ENCODE measurements around the gene ZNF512B. TPM values are rescaled to one million over a fixed set of nuclear protein-coding genes. Genes with fewer than 3 reads are reported as not detected.

Gene ZNF512B
- total RNA-seq, 1 experiment from 2014 or later: 10.3 TPM

DNA sequence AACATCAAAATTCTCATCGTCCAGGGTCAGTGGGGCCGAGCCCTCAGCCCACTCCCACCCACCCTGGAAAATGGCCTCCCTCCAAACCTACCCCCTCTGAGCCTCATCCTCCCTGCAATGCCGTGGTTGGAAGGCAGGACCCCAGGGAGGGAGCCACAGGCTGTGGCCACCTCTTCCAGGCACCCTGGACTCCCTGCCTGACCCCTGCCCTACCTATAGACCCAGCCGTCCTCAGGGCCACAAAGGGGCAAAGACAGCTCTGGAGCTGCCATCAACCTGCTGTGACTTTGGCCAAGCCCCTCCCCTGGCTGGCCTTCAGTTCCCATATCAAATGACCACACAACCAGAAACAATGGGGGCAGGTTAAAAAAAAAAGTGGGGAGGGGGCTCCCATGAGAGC lies 11.3 kb downstream of the ZNF512B start:
- ATAC-seq: no peak
- Histone ChIP-seq H3K4me3 (replicated peaks in 1 of 2; ENCODE audit: low read depth in 1 of 2, low read length in 2 of 2) (no peak overlapping the region), H3K9me3 (ENCODE audit: control insufficient read depth in 1 of 2, insufficient read depth in 1 of 2, low read depth in 1 of 2, low read length in 2 of 2) (no peaks in the 10 kb centered on the region), H3K4me2 (ENCODE audit: low read length) (peak overlapping the region; percentile 91), H3K27me3 (ENCODE audit: insufficient read depth, low read length) (no peaks in the 10 kb centered on the region), H4K20me1 (ENCODE audit: insufficient read depth) (no peaks in the 10 kb centered on the region), H3K9me2 (ENCODE audit: insufficient read depth) (no peaks in the 10 kb centered on the region), H3K36me3 (ENCODE audit: control insufficient read depth in 1 of 2, insufficient read depth in 2 of 2, low read length in 2 of 2) (no peaks in the 10 kb centered on the region; a peak in 2 of 4 replicates), H3K4me1 (ENCODE audit: control insufficient read depth in 1 of 2, insufficient read depth in 2 of 2, low read length in 2 of 2) (peaks cover 17 to 46% of the 10 kb centered on the region in 2 experiments; a peak in 3 of 4 replicates), H3K9ac (ENCODE audit: low read length) (no peak overlapping the region), H3K27ac (ENCODE audit: low read depth, low read length) (peak overlapping the region; percentile 47; the same call in 1 of the 2 replicates), H2AFZ (ENCODE audit: low read depth, low read length, poor library complexity, severe bottlenecking) (no peak overlapping the region), H3K79me2 (ENCODE audit: insufficient read depth, low read length) (peaks cover 27% of the 10 kb centered on the region)
- BruUV-seq (replicated peaks): no TSS peak
- POLR2A ChIA-PET: interaction anchor here (1.5 kb wide), 1 partner anchor 9 kb away, joined by 5 read pairs; no protein-coding TSS in a partner anchor
- RAD21 ChIA-PET (ENCODE audit: low non-redundant PET in 1 of 2, low total read pairs in 2 of 2, uncharacterized antibody in 2 of 2, unreplicated experiment in 2 of 2): no interaction called here
- no peak for DNase-seq (ENCODE audit: low read depth, low spot score)
- intact Hi-C loops (cut with micrococcal nuclease): loop anchor here (5.0 kb wide), 1 partner anchor 261 kb away; the partner anchor contains the start of gene TNFRSF6B
- TF ChIP-seq, protein P1, sequence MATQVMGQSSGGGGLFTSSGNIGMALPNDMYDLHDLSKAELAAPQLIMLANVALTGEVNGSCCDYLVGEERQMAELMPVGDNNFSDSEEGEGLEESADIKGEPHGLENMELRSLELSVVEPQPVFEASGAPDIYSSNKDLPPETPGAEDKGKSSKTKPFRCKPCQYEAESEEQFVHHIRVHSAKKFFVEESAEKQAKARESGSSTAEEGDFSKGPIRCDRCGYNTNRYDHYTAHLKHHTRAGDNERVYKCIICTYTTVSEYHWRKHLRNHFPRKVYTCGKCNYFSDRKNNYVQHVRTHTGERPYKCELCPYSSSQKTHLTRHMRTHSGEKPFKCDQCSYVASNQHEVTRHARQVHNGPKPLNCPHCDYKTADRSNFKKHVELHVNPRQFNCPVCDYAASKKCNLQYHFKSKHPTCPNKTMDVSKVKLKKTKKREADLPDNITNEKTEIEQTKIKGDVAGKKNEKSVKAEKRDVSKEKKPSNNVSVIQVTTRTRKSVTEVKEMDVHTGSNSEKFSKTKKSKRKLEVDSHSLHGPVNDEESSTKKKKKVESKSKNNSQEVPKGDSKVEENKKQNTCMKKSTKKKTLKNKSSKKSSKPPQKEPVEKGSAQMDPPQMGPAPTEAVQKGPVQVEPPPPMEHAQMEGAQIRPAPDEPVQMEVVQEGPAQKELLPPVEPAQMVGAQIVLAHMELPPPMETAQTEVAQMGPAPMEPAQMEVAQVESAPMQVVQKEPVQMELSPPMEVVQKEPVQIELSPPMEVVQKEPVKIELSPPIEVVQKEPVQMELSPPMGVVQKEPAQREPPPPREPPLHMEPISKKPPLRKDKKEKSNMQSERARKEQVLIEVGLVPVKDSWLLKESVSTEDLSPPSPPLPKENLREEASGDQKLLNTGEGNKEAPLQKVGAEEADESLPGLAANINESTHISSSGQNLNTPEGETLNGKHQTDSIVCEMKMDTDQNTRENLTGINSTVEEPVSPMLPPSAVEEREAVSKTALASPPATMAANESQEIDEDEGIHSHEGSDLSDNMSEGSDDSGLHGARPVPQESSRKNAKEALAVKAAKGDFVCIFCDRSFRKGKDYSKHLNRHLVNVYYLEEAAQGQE (IDR thresholded peaks at IDR 0.05; ENCODE audit: low read depth): no peak
- TF ChIP-seq SIN3A (IDR thresholded peaks at IDR 0.05; ENCODE audit: low read depth) (no peak), ZNF274 (IDR thresholded peaks at IDR 0.05; ENCODE audit: low read depth, low read length) (no peak), YY1 (IDR thresholded peaks at IDR 0.05; ENCODE audit: extremely low read depth, insufficient replicate concordance, low read depth, low read length) (no peak), ELF1 (IDR thresholded peaks at IDR 0.05; ENCODE audit: borderline replicate concordance, low read depth) (no peak), CEBPB (IDR thresholded peaks at IDR 0.05; ENCODE audit: low read depth) (no peak), TCF7L2 (IDR thresholded peaks at IDR 0.05; ENCODE audit: borderline replicate concordance, extremely low read depth, insufficient read depth, insufficient read length) (no peak), RAD21 (IDR thresholded peaks at IDR 0.05; ENCODE audit: low read depth) (no peak), POLR2AphosphoS5 (IDR thresholded peaks at IDR 0.05; ENCODE audit: low read depth, low read length) (no peak), POLR2A (IDR thresholded peaks at IDR 0.05; ENCODE audit: borderline replicate concordance, extremely low read depth, insufficient read depth, insufficient read length) (no peak), CBX3 (IDR thresholded peaks at IDR 0.05; ENCODE audit: low read depth) (no peak), EZH2phosphoT487 (IDR thresholded peaks at IDR 0.05; ENCODE audit: borderline replicate concordance) (no peak), SP1 (IDR thresholded peaks at IDR 0.05; ENCODE audit: low read depth) (no peak)
- TF ChIP-seq, protein P2, sequence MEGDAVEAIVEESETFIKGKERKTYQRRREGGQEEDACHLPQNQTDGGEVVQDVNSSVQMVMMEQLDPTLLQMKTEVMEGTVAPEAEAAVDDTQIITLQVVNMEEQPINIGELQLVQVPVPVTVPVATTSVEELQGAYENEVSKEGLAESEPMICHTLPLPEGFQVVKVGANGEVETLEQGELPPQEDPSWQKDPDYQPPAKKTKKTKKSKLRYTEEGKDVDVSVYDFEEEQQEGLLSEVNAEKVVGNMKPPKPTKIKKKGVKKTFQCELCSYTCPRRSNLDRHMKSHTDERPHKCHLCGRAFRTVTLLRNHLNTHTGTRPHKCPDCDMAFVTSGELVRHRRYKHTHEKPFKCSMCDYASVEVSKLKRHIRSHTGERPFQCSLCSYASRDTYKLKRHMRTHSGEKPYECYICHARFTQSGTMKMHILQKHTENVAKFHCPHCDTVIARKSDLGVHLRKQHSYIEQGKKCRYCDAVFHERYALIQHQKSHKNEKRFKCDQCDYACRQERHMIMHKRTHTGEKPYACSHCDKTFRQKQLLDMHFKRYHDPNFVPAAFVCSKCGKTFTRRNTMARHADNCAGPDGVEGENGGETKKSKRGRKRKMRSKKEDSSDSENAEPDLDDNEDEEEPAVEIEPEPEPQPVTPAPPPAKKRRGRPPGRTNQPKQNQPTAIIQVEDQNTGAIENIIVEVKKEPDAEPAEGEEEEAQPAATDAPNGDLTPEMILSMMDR (IDR thresholded peaks at IDR 0.05 in 2 of 3, conservative IDR thresholded peaks at IDR 0.05 in 1 of 3; ENCODE audit: borderline replicate concordance in 1 of 3, insufficient read depth in 1 of 3, low read depth in 2 of 3, low read length in 2 of 3): no peak
- TF ChIP-seq, protein P3, sequence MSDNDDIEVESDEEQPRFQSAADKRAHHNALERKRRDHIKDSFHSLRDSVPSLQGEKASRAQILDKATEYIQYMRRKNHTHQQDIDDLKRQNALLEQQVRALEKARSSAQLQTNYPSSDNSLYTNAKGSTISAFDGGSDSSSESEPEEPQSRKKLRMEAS (IDR thresholded peaks at IDR 0.05): no peak
- CTCF ChIA-PET: interaction anchor here (1.0 to 2.1 kb wide), 2 partner anchors 15 to 22 kb away, joined by 4 to 12 read pairs; partner anchors contain the start of gene PRPF6

Measured in HCT116 (cell line).